MCF 10A (cell line): Measurements from ENCODE around the gene RBM20. TPM values are rescaled to one million over a fixed set of nuclear protein-coding genes. Genes with fewer than 3 reads are reported as not detected.

Experiments used
- BruUV-seq: library from RNA; stranded (reverse); fragments of 400-500 nt; replicated peaks from 2 replicates; lab custom pipeline; 2021; lab: Mats Ljungman, UMichigan
- CTCF ChIA-PET: fragments of 300-600 bp; sonication (Branson Sonifier 250); formaldehyde crosslinking; extraction: SDS; loops from one replicate; lab custom pipeline; 2021; ENCODE audit warnings: antibody characterized with exemption, inconsistent platforms; lab: Yijun Ruan, JAX
- POLR2A ChIA-PET: fragments of 300-600, 350-650 bp; sonication (Branson Sonifier 250); formaldehyde crosslinking; extraction: SDS; loops from one replicate; lab custom pipeline; 2020; ENCODE audit warnings: antibody characterized with exemption, inconsistent platforms; lab: Yijun Ruan, JAX
- DNase-seq: peaks from one replicate; pipeline ENCODE4 v3.0.0-alpha.2; 2018; ENCODE audit not compliant: unreplicated experiment
- H3K27ac Mint-ChIP-seq: one replicate; pipeline ENCODE4 v1.8.0; 2022; ENCODE audit warnings: mild to moderate bottlenecking, low read depth, mixed read lengths; ENCODE audit not compliant: unreplicated experiment
- H3K27me3 Mint-ChIP-seq: one replicate; pipeline ENCODE4 v1.8.0; 2022; ENCODE audit warnings: mixed read lengths; ENCODE audit not compliant: insufficient read depth, unreplicated experiment
- H3K36me3 Mint-ChIP-seq: one replicate; pipeline ENCODE4 v1.8.0; 2022; ENCODE audit warnings: mild to moderate bottlenecking, moderate library complexity, mixed read lengths; ENCODE audit not compliant: insufficient read depth, unreplicated experiment
- H3K4me1 Mint-ChIP-seq: one replicate; pipeline ENCODE4 v1.8.0; 2022; ENCODE audit warnings: mixed read lengths; ENCODE audit not compliant: insufficient read depth, unreplicated experiment
- H3K4me3 Mint-ChIP-seq: one replicate; pipeline ENCODE4 v1.8.0; 2022; ENCODE audit warnings: mild to moderate bottlenecking, moderate library complexity, mixed read lengths; ENCODE audit not compliant: unreplicated experiment
- H3K9me3 Mint-ChIP-seq: one replicate; pipeline ENCODE4 v1.8.0; 2022; ENCODE audit warnings: mixed read lengths; ENCODE audit not compliant: unreplicated experiment
- intact Hi-C: fragments of 100-400 bp; cut with micrococcal nuclease; formaldehyde crosslinking; loops from 2 replicates; pipeline ENCODE4 v1.14.1; 2022
- total RNA-seq: library from RNA; stranded (reverse); gene quantifications from 2 replicates; pipeline ENCODE4 v1.2.3, GENCODE V29; 2022
- TF ChIP-seq, protein P1 (sequence below): fragments of 200-600 bp; IDR thresholded peaks from one replicate; pipeline ENCODE4 v1.8.0; 2022; ENCODE audit warnings: antibody characterized with exemption, mild to moderate bottlenecking; ENCODE audit not compliant: unreplicated experiment

Gene RBM20
- total RNA-seq, 1 experiment from 2014 or later, result not detected

DNA sequence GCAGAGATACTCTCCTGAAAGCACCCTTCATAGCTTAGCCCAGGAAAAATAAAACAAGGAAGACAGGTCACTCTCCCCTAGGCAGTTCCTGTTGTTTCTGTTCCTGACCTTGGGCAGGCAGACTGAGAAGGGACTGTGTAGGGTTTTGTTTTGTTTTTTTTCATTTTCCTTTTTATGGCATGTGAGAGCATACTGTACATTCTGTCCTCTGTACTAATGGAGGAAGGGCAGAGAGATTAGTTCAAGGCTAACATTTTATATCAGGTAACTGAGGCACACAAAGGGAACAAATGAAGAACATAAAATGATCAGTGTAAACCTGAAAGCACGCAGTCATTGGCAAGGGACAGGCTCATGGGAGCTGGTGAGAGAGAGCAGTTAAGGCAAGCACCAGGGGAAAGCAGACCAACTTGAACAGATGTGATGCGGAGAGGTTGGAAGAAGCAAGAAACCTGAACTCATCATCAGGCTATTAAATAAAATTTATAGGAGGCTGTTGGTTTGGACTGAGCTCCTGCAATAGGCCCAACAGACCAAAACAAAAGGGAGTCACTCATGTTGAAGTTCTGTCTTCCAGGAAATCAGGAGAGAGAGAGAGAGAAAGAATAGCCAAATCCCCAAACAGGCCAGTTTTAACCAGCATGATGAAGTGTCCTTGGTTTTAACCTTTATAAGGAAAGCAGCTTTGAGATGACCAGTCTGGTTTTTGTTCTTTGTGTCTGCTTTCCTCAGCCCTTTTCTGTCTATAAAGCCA lies 193.5 kb downstream of the RBM20 start:
- intact Hi-C loops, result no loop called here
- H3K9me3 Mint-ChIP-seq, result no peaks in the 10 kb centered on the region
- peaks cover 6% of the 10 kb centered on the region for H3K36me3 Mint-ChIP-seq
- H3K27me3 Mint-ChIP-seq, result no peaks in the 10 kb centered on the region
- DNase-seq, result no peak
- POLR2A ChIA-PET, result interaction anchor here (0.6 to 2.5 kb wide), 10 partner anchors 9 to 434 kb away, joined by 3 to 6 read pairs (median 3); partner anchors contain the start of gene PDCD4
- H3K4me3 Mint-ChIP-seq, result no peak overlapping the region
- H3K4me1 Mint-ChIP-seq, result peaks cover 26% of the 10 kb centered on the region
- CTCF ChIA-PET, result interaction anchor here (0.6 to 1.7 kb wide), 7 partner anchors 7 to 1314 kb away, joined by 3 to 5 read pairs (median 3); no protein-coding TSS in a partner anchor
- BruUV-seq, result no TSS peak
- H3K27ac Mint-ChIP-seq, result peak overlapping the region; percentile 92
- TF ChIP-seq, protein P1, sequence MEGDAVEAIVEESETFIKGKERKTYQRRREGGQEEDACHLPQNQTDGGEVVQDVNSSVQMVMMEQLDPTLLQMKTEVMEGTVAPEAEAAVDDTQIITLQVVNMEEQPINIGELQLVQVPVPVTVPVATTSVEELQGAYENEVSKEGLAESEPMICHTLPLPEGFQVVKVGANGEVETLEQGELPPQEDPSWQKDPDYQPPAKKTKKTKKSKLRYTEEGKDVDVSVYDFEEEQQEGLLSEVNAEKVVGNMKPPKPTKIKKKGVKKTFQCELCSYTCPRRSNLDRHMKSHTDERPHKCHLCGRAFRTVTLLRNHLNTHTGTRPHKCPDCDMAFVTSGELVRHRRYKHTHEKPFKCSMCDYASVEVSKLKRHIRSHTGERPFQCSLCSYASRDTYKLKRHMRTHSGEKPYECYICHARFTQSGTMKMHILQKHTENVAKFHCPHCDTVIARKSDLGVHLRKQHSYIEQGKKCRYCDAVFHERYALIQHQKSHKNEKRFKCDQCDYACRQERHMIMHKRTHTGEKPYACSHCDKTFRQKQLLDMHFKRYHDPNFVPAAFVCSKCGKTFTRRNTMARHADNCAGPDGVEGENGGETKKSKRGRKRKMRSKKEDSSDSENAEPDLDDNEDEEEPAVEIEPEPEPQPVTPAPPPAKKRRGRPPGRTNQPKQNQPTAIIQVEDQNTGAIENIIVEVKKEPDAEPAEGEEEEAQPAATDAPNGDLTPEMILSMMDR, result no peak

DNA sequence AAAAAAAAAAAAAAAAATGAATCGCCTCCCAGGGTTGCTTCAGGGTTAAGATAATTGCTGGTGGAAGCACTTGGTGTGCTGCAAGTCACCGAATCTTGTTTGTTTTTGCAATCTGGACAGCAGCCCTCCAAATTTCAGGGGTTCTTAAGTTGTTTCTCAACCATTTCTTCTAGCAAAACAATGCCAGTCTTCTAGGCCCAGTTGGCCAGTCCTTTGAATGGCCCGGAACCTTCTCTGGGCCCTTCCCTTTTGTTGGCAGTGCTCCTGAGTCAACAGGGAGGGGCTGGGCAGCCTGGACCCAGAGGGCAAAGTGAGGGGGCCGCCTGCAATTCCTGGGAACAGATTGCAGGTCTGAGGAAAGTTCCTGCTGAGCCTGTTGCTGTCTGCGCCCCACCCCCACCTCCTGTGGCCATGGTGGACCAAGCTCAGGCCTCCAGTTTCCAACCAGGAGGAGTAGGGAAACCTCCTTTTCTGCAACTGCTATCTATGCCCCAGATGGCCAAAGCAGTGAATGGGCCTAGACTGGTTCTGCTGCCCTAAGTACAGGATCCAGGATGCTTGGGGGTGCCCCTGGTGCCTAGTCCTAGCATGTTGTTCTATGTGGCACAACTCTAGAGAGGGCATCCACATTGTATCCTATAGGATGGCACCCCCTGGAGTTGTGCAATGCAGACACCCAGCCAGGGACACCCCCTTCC lies 196.2 kb downstream of the RBM20 start:
- H3K27ac Mint-ChIP-seq, result peak overlapping the region; percentile 49

DNA sequence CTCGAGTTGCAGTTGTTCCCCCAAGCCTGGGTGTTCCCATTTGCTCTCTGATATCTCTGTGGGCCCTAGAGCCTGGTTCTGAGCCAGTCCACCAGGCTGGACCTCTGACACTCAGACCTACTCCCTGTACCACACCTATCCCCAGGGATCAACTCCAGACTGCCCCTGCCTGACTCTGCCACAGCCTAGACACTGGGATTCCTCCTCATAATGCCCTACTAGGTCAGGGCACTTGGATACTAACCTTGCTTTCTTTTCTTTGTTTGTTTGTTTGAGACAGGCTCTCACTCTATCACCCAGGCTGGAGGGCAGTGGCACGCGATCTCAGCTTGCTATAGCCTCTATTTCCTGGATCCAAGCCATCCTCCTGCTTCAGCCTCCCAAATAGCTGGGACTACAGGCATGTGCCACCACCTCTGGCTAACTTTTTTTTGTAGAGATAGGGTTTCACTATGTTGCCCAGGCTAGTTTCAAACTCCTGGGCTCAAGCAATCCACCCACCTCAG lies 196.8 kb downstream of the RBM20 start:
- ChIA-PET CTCF (interaction anchor here (0.9 kb wide), 1 partner anchor 20 kb away, joined by 3 read pairs; no protein-coding TSS in a partner anchor), POLR2A (interaction anchor here (1.5 to 2.4 kb wide), 2 partner anchors 11 to 22 kb away, joined by 3 to 11 read pairs; no protein-coding TSS in a partner anchor)
- H3K4me1 Mint-ChIP-seq, result peaks cover 35% of the 10 kb centered on the region
- H3K9me3 Mint-ChIP-seq, result no peaks in the 10 kb centered on the region
- H3K27me3 Mint-ChIP-seq, result no peaks in the 10 kb centered on the region
- intact Hi-C loops, result no loop called here
- no peak overlapping the region for H3K4me3 Mint-ChIP-seq
- DNase-seq, result no peak
- H3K27ac Mint-ChIP-seq, result peak overlapping the region; percentile 49
- no TSS peak for BruUV-seq
- TF ChIP-seq, protein P1, result no peak
- H3K36me3 Mint-ChIP-seq, result peaks cover 6% of the 10 kb centered on the region

More for the DNA sequence above, 196.2 kb downstream of the RBM20 start:
- H3K4me1 Mint-ChIP-seq, result peaks cover 35% of the 10 kb centered on the region
- H3K36me3 Mint-ChIP-seq, result peaks cover 6% of the 10 kb centered on the region
- intact Hi-C loops, result no loop called here
- no TSS peak for BruUV-seq
- no peaks in the 10 kb centered on the region for H3K9me3 Mint-ChIP-seq
- no peak overlapping the region for H3K4me3 Mint-ChIP-seq
- no peaks in the 10 kb centered on the region for H3K27me3 Mint-ChIP-seq
- CTCF ChIA-PET, result interaction anchor here (0.9 kb wide), 1 partner anchor 20 kb away, joined by 3 read pairs; no protein-coding TSS in a partner anchor
- TF ChIP-seq, protein P1, result no peak
- POLR2A ChIA-PET, result no interaction called here
- peak; percentile 92 for DNase-seq
